Mesenchymal stem cell (in vitro differentiated cells and primary cell): Measurements from ENCODE around the gene STN1.
A peak's percentile ranks its signal among the peaks of the same experiment; 100 is the strongest.

ENCODE experiments used
- DNase-seq: peaks from one replicate; pipeline ENCODE4 v3.0.0-alpha.2; 2013
- H2AFZ ChIP-seq: one replicate; pipeline ENCODE4 v1.6.1; 2013; ENCODE audit warnings: low read depth, mild to moderate bottlenecking, control low read depth, inconsistent platforms, low read length, moderate library complexity
- H2AK5ac ChIP-seq: 2 replicates; pipeline ENCODE4 v1.6.1; 2013; ENCODE audit warnings: low read length, moderate library complexity, mild to moderate bottlenecking, inconsistent platforms; ENCODE audit not compliant: severe bottlenecking
- H2BK120ac ChIP-seq: one replicate; pipeline ENCODE4 v1.6.1; 2013; ENCODE audit warnings: low read depth, mild to moderate bottlenecking, inconsistent platforms, low read length, moderate library complexity
- H2BK12ac ChIP-seq, 2 experiments: one replicate each; pipeline ENCODE4 v1.6.1; 2013; ENCODE audit warnings: inconsistent platforms in 2 of 2, low read length in 2 of 2, mild to moderate bottlenecking in 2 of 2, moderate library complexity in 2 of 2, control low read depth in 1 of 2
- H2BK15ac ChIP-seq: one replicate; pipeline ENCODE4 v1.6.1; 2013; ENCODE audit warnings: mild to moderate bottlenecking, low read depth, inconsistent platforms; ENCODE audit not compliant: poor library complexity, severe bottlenecking
- H2BK5ac ChIP-seq: 2 replicates; pipeline ENCODE4 v1.6.1; 2013; ENCODE audit warnings: low read depth, mild to moderate bottlenecking, low read length, control low read depth, inconsistent platforms; ENCODE audit not compliant: poor library complexity, severe bottlenecking
- H3K14ac ChIP-seq, 2 experiments: one replicate each; pipeline ENCODE4 v1.6.1; 2013; ENCODE audit warnings: inconsistent platforms in 2 of 2, low read length in 2 of 2, control low read depth in 1 of 2, mild to moderate bottlenecking in 1 of 2, moderate library complexity in 1 of 2
- H3K18ac ChIP-seq, 2 experiments: one replicate each; pipeline ENCODE4 v1.6.1; 2013; ENCODE audit warnings: inconsistent platforms in 2 of 2, low read length in 2 of 2, control low read depth in 1 of 2, low read depth in 1 of 2, mild to moderate bottlenecking in 1 of 2
- H3K23ac ChIP-seq, 2 experiments: one replicate each; pipeline ENCODE4 v1.6.1; 2013; ENCODE audit warnings: inconsistent platforms in 2 of 2, low read length in 2 of 2, mild to moderate bottlenecking in 2 of 2, moderate library complexity in 2 of 2, control low read depth in 1 of 2
- H3K27ac ChIP-seq: 2 replicates; pipeline ENCODE4 v1.5.1; 2013; ENCODE audit warnings: mild to moderate bottlenecking, moderate library complexity, low read length, control low read depth, inconsistent platforms; ENCODE audit not compliant: poor library complexity, severe bottlenecking
- H3K27me3 ChIP-seq, 2 experiments: 2 replicates each; pipeline versions ENCODE4 v1.6.1 to v1.7.0; 2013; ENCODE audit warnings: low read length in 2 of 2, mild to moderate bottlenecking in 2 of 2, moderate library complexity in 2 of 2, control low read depth in 1 of 2, inconsistent platforms in 1 of 2; ENCODE audit not compliant: control insufficient read depth in 1 of 2, insufficient read depth in 1 of 2
- H3K36me3 ChIP-seq, 2 experiments: 2 replicates each; pipeline versions ENCODE4 v1.6.1 to v1.7.0; 2013; ENCODE audit warnings: low read length in 2 of 2, control low read depth in 1 of 2, inconsistent platforms in 1 of 2, low read depth in 1 of 2, mild to moderate bottlenecking in 1 of 2; ENCODE audit not compliant: insufficient read depth in 2 of 2, control insufficient read depth in 1 of 2
- H3K4ac ChIP-seq, 2 experiments: one replicate each; pipeline ENCODE4 v1.6.1; 2013; ENCODE audit warnings: inconsistent platforms in 2 of 2, low read length in 2 of 2, mild to moderate bottlenecking in 2 of 2, moderate library complexity in 2 of 2, control low read depth in 1 of 2, low read depth in 1 of 2
- H3K4me1 ChIP-seq: 2 replicates; pipeline ENCODE4 v1.6.1; 2013; ENCODE audit warnings: low read depth, low read length, control low read depth; ENCODE audit not compliant: control insufficient read depth, insufficient read depth
- H3K4me2 ChIP-seq: 2 replicates; pipeline ENCODE4 v1.6.1; 2013; ENCODE audit warnings: low read length, mild to moderate bottlenecking, inconsistent platforms; ENCODE audit not compliant: poor library complexity, severe bottlenecking
- H3K4me3 ChIP-seq, 2 experiments: 2 replicates each; pipeline versions ENCODE4 v1.5.1 to v1.7.0; 2013; ENCODE audit warnings: low read length in 2 of 2, mild to moderate bottlenecking in 2 of 2, control low read depth in 1 of 2, low read depth in 1 of 2; ENCODE audit not compliant: insufficient read depth in 1 of 2
- H3K79me1 ChIP-seq: replicated peaks from 2 replicates; pipeline ENCODE4 v1.6.1; 2013; ENCODE audit warnings: mild to moderate bottlenecking, control low read depth, low read length, inconsistent platforms; ENCODE audit not compliant: poor library complexity, severe bottlenecking
- H3K9ac ChIP-seq: 2 replicates; pipeline ENCODE4 v1.7.0; 2013; ENCODE audit warnings: mild to moderate bottlenecking, low read length, moderate library complexity
- H3K9me3 ChIP-seq: 2 replicates; pipeline ENCODE4 v1.7.0; 2013; ENCODE audit warnings: mild to moderate bottlenecking, low read length; ENCODE audit not compliant: control insufficient read depth
- H4K8ac ChIP-seq: one replicate; pipeline ENCODE4 v1.6.1; 2013; ENCODE audit warnings: inconsistent platforms, mild to moderate bottlenecking, low read length, moderate library complexity
- H4K91ac ChIP-seq: one replicate; pipeline ENCODE4 v1.6.1; 2013; ENCODE audit warnings: mild to moderate bottlenecking, low read length, inconsistent platforms
- WGBS: methylation state at CpG from one replicate; pipeline ENCODE4 v1.1.7; 2013; ENCODE audit warnings: mixed read lengths; 5-methylcytosine and 5-hydroxymethylcytosine counted together

STN1 gene

DNA sequence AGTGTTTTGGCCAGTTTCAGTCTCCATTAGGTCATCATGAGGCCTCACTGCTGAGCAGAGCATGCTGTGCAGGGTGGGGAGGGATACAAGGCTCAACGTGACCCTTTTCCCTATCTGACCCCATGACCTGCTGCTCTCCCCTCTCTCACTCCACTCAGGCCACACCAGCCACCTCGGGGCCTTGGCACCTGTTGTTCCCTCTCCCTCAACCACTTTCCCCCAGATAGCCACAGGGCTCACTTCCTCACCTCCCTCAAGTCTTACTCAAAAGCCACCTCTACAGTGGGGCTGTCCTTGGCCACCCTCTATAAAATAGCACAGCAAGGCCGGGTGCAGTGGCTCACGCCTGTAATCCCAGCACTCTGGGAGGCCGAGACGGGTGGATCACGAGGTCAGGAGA lies 76.5 kb downstream of the STN1 start:
- H3K14ac ChIP-seq = peak overlapping the region in 1 of 2 experiments; percentile 3
- H2BK12ac ChIP-seq = peak overlapping the region in 1 of 2 experiments; percentile 7
- H3K4me3 ChIP-seq = no peak overlapping the region
- peaks cover 6% of the 10 kb centered on the region for H3K79me1 ChIP-seq
- no peak for DNase-seq
- H3K36me3 ChIP-seq = no peaks in the 10 kb centered on the region
- no peak overlapping the region for H3K18ac ChIP-seq
- H2AFZ ChIP-seq = no peak overlapping the region
- H4K91ac ChIP-seq = no peak overlapping the region
- peak overlapping the region; percentile 12 for H2BK15ac ChIP-seq
- no peak overlapping the region for H3K4me2 ChIP-seq
- no peak overlapping the region for H4K8ac ChIP-seq
- H3K9me3 ChIP-seq = no peaks in the 10 kb centered on the region
- peaks cover 4% of the 10 kb centered on the region for H3K4me1 ChIP-seq
- H2BK120ac ChIP-seq = no peak overlapping the region
- peaks cover 0 to 10% of the 10 kb centered on the region in 2 experiments for H3K27me3 ChIP-seq
- no peak overlapping the region for H3K9ac ChIP-seq
- H2AK5ac ChIP-seq = no peak overlapping the region
- no peak overlapping the region for H3K27ac ChIP-seq
- H3K4ac ChIP-seq = no peak overlapping the region
- H3K23ac ChIP-seq = no peak overlapping the region
- 93% methylated on average over 5 of the region's 7 CpGs for WGBS
- H2BK5ac ChIP-seq = no peak overlapping the region

DNA sequence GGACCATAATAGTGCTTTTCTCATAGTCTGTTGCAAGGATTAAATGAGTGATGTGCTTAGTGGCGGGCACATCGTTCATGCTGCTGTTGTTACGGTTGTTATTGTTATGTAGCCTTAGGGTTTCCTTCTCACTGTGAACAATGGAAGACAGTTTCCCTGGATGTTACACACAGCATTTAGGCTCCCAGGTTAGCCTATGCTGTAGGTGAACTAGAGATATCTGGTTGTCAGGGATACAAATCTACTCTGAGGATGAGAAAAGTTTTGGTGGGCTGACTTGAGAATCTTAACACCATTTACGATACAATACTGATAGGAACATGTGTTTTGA lies 77.3 kb downstream of the STN1 start:
- 63% methylated on average over 3 of the region's 4 CpGs for WGBS
- Histone ChIP-seq H3K18ac (peak overlapping the region in 1 of 2 experiments; percentile 68), H3K4me3 (no peak overlapping the region), H3K4me1 (peaks cover 3% of the 10 kb centered on the region), H2AFZ (no peak overlapping the region), H2AK5ac (no peak overlapping the region), H3K79me1 (peaks cover 6% of the 10 kb centered on the region), H3K4ac (no peak overlapping the region), H2BK5ac (no peak overlapping the region), H3K23ac (no peak overlapping the region), H4K8ac (no peak overlapping the region), H3K27ac (no peak overlapping the region), H2BK120ac (no peak overlapping the region), H4K91ac (no peak overlapping the region), H3K4me2 (no peak overlapping the region), H2BK15ac (no peak overlapping the region), H3K14ac (no peak overlapping the region), H3K9ac (no peak overlapping the region), H3K9me3 (no peaks in the 10 kb centered on the region), H3K27me3 (peaks cover 0 to 10% of the 10 kb centered on the region in 2 experiments), H2BK12ac (no peak overlapping the region), H3K36me3 (no peaks in the 10 kb centered on the region)
- DNase-seq = no peak

DNA sequence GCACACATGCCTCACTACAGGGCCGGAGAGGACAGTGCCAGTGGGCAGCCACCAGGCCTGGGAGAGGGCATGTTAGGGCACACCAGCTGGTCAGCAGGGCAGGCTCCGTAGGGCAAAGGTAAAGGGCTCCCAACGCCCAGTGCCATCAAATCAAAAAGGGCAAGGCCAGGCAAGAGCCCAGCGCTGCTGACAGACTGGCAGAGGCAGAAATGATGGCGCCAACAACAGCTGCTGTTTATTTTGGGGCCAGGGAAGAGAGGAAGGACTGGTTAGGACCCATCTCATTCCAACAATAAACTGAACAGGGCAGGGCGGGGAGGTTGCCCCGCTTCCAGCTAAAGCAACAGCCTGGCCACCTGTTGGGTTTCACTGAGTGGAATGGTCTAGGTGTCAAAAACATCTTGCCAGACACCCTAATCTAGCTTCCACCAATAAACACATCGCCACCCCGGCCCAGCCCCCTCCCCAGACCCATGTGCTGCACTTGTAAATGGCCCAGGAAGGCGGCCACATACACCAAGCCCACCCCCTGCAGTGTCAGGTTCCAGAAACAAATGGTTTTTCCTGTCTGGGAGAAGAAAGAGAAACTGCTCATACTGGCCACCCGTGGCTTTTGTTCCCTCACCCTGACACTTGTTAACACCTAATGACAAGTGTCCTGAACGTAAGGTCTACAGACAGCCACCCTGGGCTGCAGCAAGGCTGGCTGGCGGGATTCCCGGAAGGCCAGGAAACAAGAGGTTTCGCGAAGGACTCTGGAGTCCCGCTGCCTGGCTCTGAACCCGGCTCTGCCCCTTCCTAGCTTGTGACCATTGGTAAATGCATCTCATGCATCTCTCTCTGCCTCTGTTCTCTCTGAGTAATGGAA lies 77.9 kb downstream of the STN1 start:
- H3K36me3 ChIP-seq = no peaks in the 10 kb centered on the region
- H2BK12ac ChIP-seq = no peak overlapping the region
- no peak overlapping the region for H3K27ac ChIP-seq
- H2AK5ac ChIP-seq = no peak overlapping the region
- H4K8ac ChIP-seq = no peak overlapping the region
- no peak overlapping the region for H3K4me3 ChIP-seq
- peaks cover 0 to 10% of the 10 kb centered on the region in 2 experiments for H3K27me3 ChIP-seq
- no peaks in the 10 kb centered on the region for H3K9me3 ChIP-seq
- H3K18ac ChIP-seq = peak overlapping the region in 1 of 2 experiments; percentile 68
- H3K4me1 ChIP-seq = peaks cover 3% of the 10 kb centered on the region
- no peak overlapping the region for H2BK5ac ChIP-seq
- H3K4ac ChIP-seq = no peak overlapping the region
- H3K14ac ChIP-seq = peak overlapping the region in 1 of 2 experiments; percentile 62
- no peak overlapping the region for H4K91ac ChIP-seq
- peaks cover 6% of the 10 kb centered on the region for H3K79me1 ChIP-seq
- H3K23ac ChIP-seq = no peak overlapping the region
- no peak overlapping the region for H3K9ac ChIP-seq
- H2AFZ ChIP-seq = no peak overlapping the region
- no peak overlapping the region for H2BK15ac ChIP-seq
- 52% methylated on average over 16 of the region's 18 CpGs for WGBS
- H3K4me2 ChIP-seq = peak overlapping the region; percentile 8
- H2BK120ac ChIP-seq = no peak overlapping the region
- peak; percentile 31 for DNase-seq

DNA sequence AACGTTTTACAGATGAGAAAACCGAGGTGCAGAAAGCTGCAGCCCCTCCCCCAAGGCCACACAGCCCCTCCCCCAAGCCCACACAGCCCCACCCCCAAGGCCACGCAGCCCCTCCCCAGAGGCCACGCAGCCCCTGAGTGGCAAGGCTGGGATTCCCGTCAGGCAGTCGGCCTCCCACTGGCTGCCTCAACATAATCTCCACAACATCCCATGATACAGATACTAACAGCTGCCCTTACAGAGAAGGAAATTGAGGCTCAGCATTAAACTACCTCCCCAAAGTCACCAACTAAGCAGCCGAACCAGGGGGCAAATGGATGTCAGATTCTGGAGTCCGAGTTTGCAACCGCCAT lies 78.5 kb downstream of the STN1 start:
- 65% methylated on average over 9 of the region's 9 CpGs for WGBS

More for the DNA sequence above, 78.5 kb downstream of the STN1 start:
- no peaks in the 10 kb centered on the region for H3K9me3 ChIP-seq
- no peak overlapping the region for H3K4me3 ChIP-seq
- peak overlapping the region in 1 of 2 experiments; percentile 62 for H3K14ac ChIP-seq
- no peak overlapping the region for H3K4me2 ChIP-seq
- H4K8ac ChIP-seq = no peak overlapping the region
- no peak overlapping the region for H4K91ac ChIP-seq
- H3K18ac ChIP-seq = no peak overlapping the region
- H2AK5ac ChIP-seq = no peak overlapping the region
- H3K27ac ChIP-seq = no peak overlapping the region
- no peaks in the 10 kb centered on the region for H3K36me3 ChIP-seq
- no peak overlapping the region for H3K4ac ChIP-seq
- no peak overlapping the region for H2AFZ ChIP-seq
- H3K9ac ChIP-seq = no peak overlapping the region
- no peak overlapping the region for H2BK120ac ChIP-seq
- peaks cover 0 to 10% of the 10 kb centered on the region in 2 experiments for H3K27me3 ChIP-seq
- no peak overlapping the region for H2BK15ac ChIP-seq
- H3K79me1 ChIP-seq = peaks cover 6% of the 10 kb centered on the region
- no peak for DNase-seq
- H2BK5ac ChIP-seq = no peak overlapping the region
- H3K23ac ChIP-seq = no peak overlapping the region
- H3K4me1 ChIP-seq = peaks cover 3% of the 10 kb centered on the region
- H2BK12ac ChIP-seq = no peak overlapping the region
